Measurements from ENCODE around the gene LPAR3. TPM values are rescaled to one million over a fixed set of nuclear protein-coding genes. Genes with fewer than 3 reads are reported as not detected.

The LPAR3 gene
- total and polyA plus RNA-seq, 2 donors (not counting 1 experiment from before 2014, with no cell fraction given) = not detected

DNA sequence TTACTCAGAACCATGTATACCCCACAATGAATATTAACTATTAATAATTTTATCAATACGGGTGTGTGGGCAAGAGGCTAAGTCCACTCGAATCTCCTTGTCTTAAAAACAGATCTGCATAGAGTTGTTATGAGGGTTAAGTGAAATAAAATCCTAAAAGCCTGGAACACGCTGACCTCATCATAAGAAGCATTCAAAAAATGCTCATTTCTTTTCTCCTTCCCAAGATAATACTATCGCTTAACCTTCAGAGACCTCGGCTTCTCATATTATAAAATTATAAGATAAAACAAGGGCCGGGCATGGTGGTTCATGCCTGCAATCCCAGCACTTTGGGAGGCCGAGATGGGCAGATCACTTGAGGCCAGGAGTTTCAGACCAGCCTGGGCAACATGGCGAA lies 35.1 kb downstream of the LPAR3 start:
- intact Hi-C loops (cut with micrococcal nuclease) = no loop called here
- H3K27ac Mint-ChIP-seq = no peak overlapping the region
- ATAC-seq (ENCODE audit: low read depth) (no peak), DNase-seq (no peak)
- H3K9me3 Mint-ChIP-seq (ENCODE audit: insufficient read depth) = no peaks in the 10 kb centered on the region
- CTCF ChIA-PET = no interaction called here
- 92% methylated on average over 2 of the region's 8 CpGs for WGBS (ENCODE audit: insufficient coverage)
- no peaks in the 10 kb centered on the region for H3K27me3 ChIP-seq (replicated peaks in 1 of 4; ENCODE audit: control extremely low read depth in 1 of 4, control insufficient read depth in 3 of 4, insufficient read depth in 4 of 4, low read length in 3 of 4)
- H3K79me2 ChIP-seq (ENCODE audit: control insufficient read depth, insufficient read depth, low read length) = no peaks in the 10 kb centered on the region
- H3K4me3 Mint-ChIP-seq = no peak overlapping the region
- POLR2A ChIA-PET = interaction anchor here (0.6 kb wide), 1 partner anchor 16 kb away, joined by 3 read pairs; no protein-coding TSS in a partner anchor
- no peaks in the 10 kb centered on the region for H3K27me3 Mint-ChIP-seq
- H4K20me1 ChIP-seq (ENCODE audit: control insufficient read depth, insufficient read depth, low read length, poor library complexity, severe bottlenecking) = no peaks in the 10 kb centered on the region
- no peak overlapping the region for H3K4me2 ChIP-seq (replicated peaks; ENCODE audit: low read depth, low read length, poor library complexity, severe bottlenecking)
- TF ChIP-seq, protein P1, sequence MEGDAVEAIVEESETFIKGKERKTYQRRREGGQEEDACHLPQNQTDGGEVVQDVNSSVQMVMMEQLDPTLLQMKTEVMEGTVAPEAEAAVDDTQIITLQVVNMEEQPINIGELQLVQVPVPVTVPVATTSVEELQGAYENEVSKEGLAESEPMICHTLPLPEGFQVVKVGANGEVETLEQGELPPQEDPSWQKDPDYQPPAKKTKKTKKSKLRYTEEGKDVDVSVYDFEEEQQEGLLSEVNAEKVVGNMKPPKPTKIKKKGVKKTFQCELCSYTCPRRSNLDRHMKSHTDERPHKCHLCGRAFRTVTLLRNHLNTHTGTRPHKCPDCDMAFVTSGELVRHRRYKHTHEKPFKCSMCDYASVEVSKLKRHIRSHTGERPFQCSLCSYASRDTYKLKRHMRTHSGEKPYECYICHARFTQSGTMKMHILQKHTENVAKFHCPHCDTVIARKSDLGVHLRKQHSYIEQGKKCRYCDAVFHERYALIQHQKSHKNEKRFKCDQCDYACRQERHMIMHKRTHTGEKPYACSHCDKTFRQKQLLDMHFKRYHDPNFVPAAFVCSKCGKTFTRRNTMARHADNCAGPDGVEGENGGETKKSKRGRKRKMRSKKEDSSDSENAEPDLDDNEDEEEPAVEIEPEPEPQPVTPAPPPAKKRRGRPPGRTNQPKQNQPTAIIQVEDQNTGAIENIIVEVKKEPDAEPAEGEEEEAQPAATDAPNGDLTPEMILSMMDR (IDR thresholded peaks at IDR 0.05) = no peak
- TF ChIP-seq EZH2 (IDR thresholded peaks at IDR 0.05; ENCODE audit: borderline replicate concordance, insufficient read depth, low read depth, low read length, poor library complexity, severe bottlenecking) = no peak
- H3K36me3 ChIP-seq (replicated peaks in 1 of 2; ENCODE audit: control extremely low read depth in 1 of 2, control insufficient read depth in 1 of 2, extremely low read depth in 1 of 2, insufficient read depth in 2 of 2, low read length in 1 of 2) = no peaks in the 10 kb centered on the region
- peaks cover 14% of the 10 kb centered on the region for H3K4me1 Mint-ChIP-seq
- no peaks in the 10 kb centered on the region for H3K9me3 ChIP-seq (ENCODE audit: control extremely low read depth in 1 of 3, control insufficient read depth in 2 of 3, insufficient read depth in 1 of 3, low read length in 2 of 3)
- H3K27ac ChIP-seq (ENCODE audit: low read length in 2 of 2) = no peak overlapping the region
- no peak overlapping the region for H2AFZ ChIP-seq (ENCODE audit: insufficient read depth, low read depth, low read length, poor library complexity, severe bottlenecking)
- peaks cover 0 to 21% of the 10 kb centered on the region in 2 donors for H3K4me1 ChIP-seq (ENCODE audit: control insufficient read depth in 2 of 2, insufficient read depth in 2 of 2, low read length in 2 of 2)
- H3K9ac ChIP-seq (ENCODE audit: low read length) = no peak overlapping the region
- H3K4me3 ChIP-seq (ENCODE audit: control extremely low read depth in 1 of 5, extremely low read depth in 1 of 5, insufficient read depth in 1 of 5, low read depth in 2 of 5, low read length in 4 of 5) = no peak overlapping the region

DNA sequence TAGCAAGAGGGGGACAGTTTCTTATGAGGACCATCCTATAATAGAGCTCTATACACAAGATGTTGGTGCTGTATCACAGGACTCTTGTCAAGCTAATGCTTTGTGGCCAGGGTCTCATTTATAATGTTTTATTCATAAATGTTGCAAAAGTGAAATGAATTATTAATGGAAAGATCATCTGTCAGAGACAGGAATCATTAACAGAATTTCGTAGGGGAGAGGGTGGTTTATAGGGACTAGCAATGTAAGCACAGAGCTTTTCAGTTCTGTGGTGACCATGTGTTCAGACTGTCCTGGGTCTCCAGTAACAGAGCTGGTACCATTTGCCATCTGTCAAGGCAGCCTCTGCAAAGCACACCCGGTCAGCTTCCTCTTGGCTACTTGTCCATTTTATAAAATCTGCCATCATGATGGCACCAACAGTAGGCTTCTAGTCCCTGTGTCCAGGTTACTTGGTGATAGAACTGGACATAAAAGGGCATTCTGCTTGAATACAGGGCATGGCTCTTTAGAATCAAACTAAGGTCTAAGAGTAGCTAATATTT lies 36.2 kb downstream of the LPAR3 start:
- Mint-ChIP-seq H3K27me3 (no peaks in the 10 kb centered on the region), H3K27ac (no peak overlapping the region), H3K9me3 (ENCODE audit: insufficient read depth) (no peaks in the 10 kb centered on the region), H3K4me1 (peaks cover 13% of the 10 kb centered on the region), H3K4me3 (no peak overlapping the region)
- Histone ChIP-seq H3K4me1 (ENCODE audit: control insufficient read depth in 2 of 2, insufficient read depth in 2 of 2, low read length in 2 of 2) (peaks cover 0 to 17% of the 10 kb centered on the region in 2 donors), H3K4me2 (replicated peaks; ENCODE audit: low read depth, low read length, poor library complexity, severe bottlenecking) (no peak overlapping the region), H3K9me3 (ENCODE audit: control extremely low read depth in 1 of 3, control insufficient read depth in 2 of 3, insufficient read depth in 1 of 3, low read length in 2 of 3) (no peaks in the 10 kb centered on the region), H3K4me3 (ENCODE audit: control extremely low read depth in 1 of 5, extremely low read depth in 1 of 5, insufficient read depth in 1 of 5, low read depth in 2 of 5, low read length in 4 of 5) (no peak overlapping the region), H3K27me3 (replicated peaks in 1 of 4; ENCODE audit: control extremely low read depth in 1 of 4, control insufficient read depth in 3 of 4, insufficient read depth in 4 of 4, low read length in 3 of 4) (no peaks in the 10 kb centered on the region), H2AFZ (ENCODE audit: insufficient read depth, low read depth, low read length, poor library complexity, severe bottlenecking) (no peak overlapping the region), H3K79me2 (ENCODE audit: control insufficient read depth, insufficient read depth, low read length) (no peaks in the 10 kb centered on the region), H3K27ac (ENCODE audit: low read length in 2 of 2) (no peak overlapping the region), H3K36me3 (replicated peaks in 1 of 2; ENCODE audit: control extremely low read depth in 1 of 2, control insufficient read depth in 1 of 2, extremely low read depth in 1 of 2, insufficient read depth in 2 of 2, low read length in 1 of 2) (no peaks in the 10 kb centered on the region), H4K20me1 (ENCODE audit: control insufficient read depth, insufficient read depth, low read length, poor library complexity, severe bottlenecking) (no peaks in the 10 kb centered on the region), H3K9ac (ENCODE audit: low read length) (no peak overlapping the region)
- POLR2A ChIA-PET = no interaction called here
- ATAC-seq (ENCODE audit: low read depth) (no peak), DNase-seq (no peak)
- 86% methylated on average over 2 of the region's 2 CpGs for WGBS (ENCODE audit: insufficient coverage)
- intact Hi-C loops (cut with micrococcal nuclease) = no loop called here
- CTCF ChIA-PET = no interaction called here
- no peak for TF ChIP-seq EZH2 (IDR thresholded peaks at IDR 0.05; ENCODE audit: borderline replicate concordance, insufficient read depth, low read depth, low read length, poor library complexity, severe bottlenecking)
- TF ChIP-seq, protein P1 (IDR thresholded peaks at IDR 0.05) = no peak

All from B cell (primary cell).